Measurements from ENCODE around the gene CTNNA3.

- TF ChIP-seq CTCF (conservative IDR thresholded peaks at IDR 0.05; ENCODE audit: low read length) (no peak), EZH2phosphoT487 (IDR thresholded peaks at IDR 0.05; ENCODE audit: borderline replicate concordance) (no peak)
Observed at GRCh38 chr10:67630904-67631303, 65.1 kb downstream of the CTNNA3 start.
